ENCODE measurements around the gene TPRG1L. TPM values are rescaled to one million over a fixed set of nuclear protein-coding genes. Genes with fewer than 3 reads are reported as not detected.

TPRG1L gene
- total RNA-seq, 1 experiment from 2014 or later = 24.0 TPM

GRCh38 chr1:3669971-3670431 lies 45.2 kb downstream of the TPRG1L start:
- Histone ChIP-seq H3K4me1 (ENCODE audit: insufficient read depth, low read length) (no peaks in the 10 kb centered on the region), H4K91ac (ENCODE audit: insufficient read length, low read depth, low read length) (no peak overlapping the region), H3K4ac (ENCODE audit: low read depth, low read length) (no peak overlapping the region), H4K20me1 (ENCODE audit: control insufficient read depth, insufficient read depth, insufficient read length) (no peaks in the 10 kb centered on the region), H3K56ac (ENCODE audit: insufficient read length, low read depth, low read length) (no peak overlapping the region), H2BK20ac (ENCODE audit: low read depth, low read length, poor library complexity, severe bottlenecking) (no peak overlapping the region), H3K9ac (ENCODE audit: extremely low read depth, insufficient read length, low read length) (no peak overlapping the region), H3T11ph (ENCODE audit: low read length) (no peak overlapping the region), H3K9me3 (ENCODE audit: control insufficient read depth, low read depth, low read length) (no peaks in the 10 kb centered on the region), H2BK120ac (ENCODE audit: low read depth, low read length, poor library complexity, severe bottlenecking) (no peak overlapping the region), H3K18ac (ENCODE audit: insufficient read length, low read depth, low read length) (no peak overlapping the region), H2BK15ac (ENCODE audit: low read depth, low read length) (no peak overlapping the region), H2AK5ac (ENCODE audit: insufficient read length, low read length) (no peak overlapping the region), H2BK12ac (ENCODE audit: insufficient read length, low read depth, low read length) (no peak overlapping the region), H3K79me1 (ENCODE audit: insufficient read depth, low read depth, low read length, poor library complexity, severe bottlenecking) (no peaks in the 10 kb centered on the region), H2BK5ac (ENCODE audit: insufficient read length, low read length) (no peak overlapping the region), H3K14ac (ENCODE audit: insufficient read depth, low read length) (no peak overlapping the region), H4K5ac (ENCODE audit: insufficient read length, low read depth, low read length) (no peak overlapping the region), H3K23ac (ENCODE audit: insufficient read length, low read depth, low read length) (no peak overlapping the region), H4K8ac (replicated peaks; ENCODE audit: insufficient read length, low read depth, low read length) (no peak overlapping the region), H3K79me2 (ENCODE audit: insufficient read depth, low read length) (no peaks in the 10 kb centered on the region), H3K23me2 (ENCODE audit: insufficient read length, low read depth, low read length, poor library complexity, severe bottlenecking) (no peaks in the 10 kb centered on the region), H3K4me2 (ENCODE audit: insufficient read depth, insufficient read length, low read length) (no peak overlapping the region), H3K27me3 (ENCODE audit: insufficient read depth, low read length) (no peaks in the 10 kb centered on the region), H2AFZ (ENCODE audit: low read length) (no peak overlapping the region), H3K27ac (ENCODE audit: insufficient read length, low read depth, low read length) (no peak overlapping the region)
- Mint-ChIP-seq H3K9me3 (no peaks in the 10 kb centered on the region), H3K27ac (no peak overlapping the region), H3K4me1 (peaks cover 24 to 44% of the 10 kb centered on the region in 2 experiments), H3K27me3 (ENCODE audit: low read depth) (peaks cover 43% of the 10 kb centered on the region), H3K36me3 (ENCODE audit: insufficient read depth in 1 of 3, low read depth in 3 of 3) (no peaks in the 10 kb centered on the region; a peak in 1 of 7 replicates), H3K4me3 (no peak overlapping the region)
- WGBS (ENCODE audit: extremely low coverage, insufficient read length, low lambda C conversion rate) = no CpG with 5 or more reads among the region's 9 CpGs
- TF ChIP-seq CTCF (conservative IDR thresholded peaks at IDR 0.05) = no peak
- DNase-seq = peak; percentile 19

All from H9 (cell line).